Measurements from ENCODE around the gene PLK2.

The PLK2 gene

GRCh38 chr5:58447226-58447625 lies 12.7 kb downstream of the PLK2 start:
- DNase-seq: no peak

GRCh38 chr5:58446024-58446423 lies 13.9 kb downstream of the PLK2 start:
- DNase-seq: no peak

GRCh38 chr5:58444805-58445204 lies 15.1 kb downstream of the PLK2 start:
- DNase-seq: no peak

GRCh38 chr5:58440901-58441460 lies 18.9 kb downstream of the PLK2 start:
- no peak for DNase-seq

- DNase-seq: no peak
These were observed 20.7 kb downstream of the PLK2 start for GRCh38 chr5:58439094-58439644.

- DNase-seq: no peak
These were observed 22.2 kb downstream of the PLK2 start for GRCh38 chr5:58437661-58438060.

GRCh38 chr5:58431832-58432231 lies 28.1 kb downstream of the PLK2 start:
- DNase-seq: no peak

GRCh38 chr5:58412932-58413331 lies 47.0 kb downstream of the PLK2 start:
- DNase-seq: no peak

GRCh38 chr5:58412081-58412480 lies 47.8 kb downstream of the PLK2 start:
- DNase-seq: no peak

- DNase-seq: no peak
These were observed 48.5 kb downstream of the PLK2 start for GRCh38 chr5:58411372-58411771.

- DNase-seq: no peak
These were observed 49.4 kb downstream of the PLK2 start for GRCh38 chr5:58410441-58410840.

GRCh38 chr5:58407042-58407719 lies 52.7 kb downstream of the PLK2 start:
- DNase-seq: no peak

GRCh38 chr5:58406394-58406793 lies 53.5 kb downstream of the PLK2 start:
- no peak for DNase-seq

GRCh38 chr5:58405175-58405574 lies 54.7 kb downstream of the PLK2 start:
- no peak for DNase-seq

GRCh38 chr5:58404734-58405133 lies 55.2 kb downstream of the PLK2 start:
- no peak for DNase-seq

Measured in NCI-H774 (cell line).